Ecto neural progenitor cell (in vitro differentiated cells): Measurements from ENCODE around the gene REEP1.

Experiments used
- DNase-seq: peaks from one replicate; pipeline ENCODE4 v3.0.0-alpha.2; 2018; ENCODE audit warnings: low spot score

The REEP1 gene

GRCh38 chr2:86305915-86306254 lies 31.5 kb downstream of the REEP1 start:
- DNase-seq: no peak

GRCh38 chr2:86305195-86305914 lies 32.1 kb downstream of the REEP1 start:
- no peak for DNase-seq

- no peak for DNase-seq
These were observed 33.0 kb downstream of the REEP1 start for GRCh38 chr2:86304416-86304815.

GRCh38 chr2:86302320-86302719 lies 35.1 kb downstream of the REEP1 start:
- no peak for DNase-seq

- no peak for DNase-seq
These were observed 35.7 kb downstream of the REEP1 start for GRCh38 chr2:86301711-86302202.

GRCh38 chr2:86301009-86301408 lies 36.4 kb downstream of the REEP1 start:
- DNase-seq: no peak

- no peak for DNase-seq
These were observed 36.9 kb downstream of the REEP1 start for GRCh38 chr2:86300496-86300895.

GRCh38 chr2:86298411-86299390 lies 38.7 kb downstream of the REEP1 start:
- no peak for DNase-seq

GRCh38 chr2:86297382-86298147 lies 39.9 kb downstream of the REEP1 start:
- DNase-seq: no peak

- no peak for DNase-seq
These were observed 40.5 kb downstream of the REEP1 start for GRCh38 chr2:86296947-86297346.

GRCh38 chr2:86295066-86295465 lies 42.4 kb downstream of the REEP1 start:
- DNase-seq: no peak

GRCh38 chr2:86293612-86294011 lies 43.8 kb downstream of the REEP1 start:
- no peak for DNase-seq

- no peak for DNase-seq
These were observed 44.6 kb downstream of the REEP1 start for GRCh38 chr2:86292571-86293515.

- DNase-seq: no peak
These were observed 46.1 kb downstream of the REEP1 start for GRCh38 chr2:86291328-86291662.

GRCh38 chr2:86290596-86291327 lies 46.7 kb downstream of the REEP1 start:
- DNase-seq: no peak

- DNase-seq: no peak
These were observed 50.9 kb downstream of the REEP1 start for GRCh38 chr2:86286516-86286915.

- no peak for DNase-seq
These were observed 51.4 kb downstream of the REEP1 start for GRCh38 chr2:86285981-86286380.

- DNase-seq: no peak
These were observed 51.9 kb downstream of the REEP1 start for GRCh38 chr2:86285571-86285970.

GRCh38 chr2:86284987-86285386 lies 52.4 kb downstream of the REEP1 start:
- DNase-seq: no peak

GRCh38 chr2:86284401-86284841 lies 53.0 kb downstream of the REEP1 start:
- DNase-seq: no peak
